Activated naive CD4-positive, alpha-beta T cell treated with Interleukin-2 at 50 U/mL for 16 hours (primary cell): ENCODE data around the gene IRS1.

ENCODE experiments used
- DNase-seq: peaks from one replicate; pipeline ENCODE4 v3.0.0-alpha.2; 2020

IRS1 gene

DNA sequence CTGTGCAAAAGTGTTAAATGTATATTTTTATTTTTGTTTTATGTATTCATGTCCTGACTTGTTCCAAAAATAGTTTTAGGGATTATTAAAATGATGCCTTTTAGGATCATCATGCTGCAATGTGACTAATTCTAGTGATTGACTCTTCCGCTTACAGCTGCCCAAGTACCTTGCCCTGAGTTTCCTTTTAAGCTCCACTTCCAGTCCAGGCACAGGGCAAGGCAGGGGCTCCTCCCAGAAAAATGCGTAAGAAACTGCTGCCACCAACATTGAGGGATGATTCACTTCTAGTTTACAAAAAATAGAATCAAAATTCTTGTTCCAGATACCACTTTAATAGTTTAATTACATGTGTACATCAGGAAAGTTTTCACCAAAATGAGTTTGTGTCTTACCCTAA is 116.4 kb downstream of the IRS1 start:
- no peak for DNase-seq
